Liver (tissue), 9 donors: ENCODE measurements around the gene LRP3. TPM values are rescaled to one million over a fixed set of nuclear protein-coding genes. Genes with fewer than 3 reads are reported as not detected.

ENCODE experiments used
- DNase-seq: peaks from one replicate; pipeline ENCODE4 v3.0.0-alpha.2; 2017; ENCODE audit warnings: low spot score
- H3K27ac ChIP-seq, 2 donors: one replicate each; pipeline ENCODE4 v1.7.0; 2013; ENCODE audit warnings: inconsistent platforms in 2 of 2, low read length in 2 of 2, control low read depth in 1 of 2, low read depth in 1 of 2, mild to moderate bottlenecking in 1 of 2
- H3K27me3 ChIP-seq, 4 donors: one replicate each; pipeline versions ENCODE4 v1.6.1 to v1.7.0; 2013; ENCODE audit warnings: low read length in 3 of 4, inconsistent platforms in 1 of 4, mild to moderate bottlenecking in 1 of 4, moderate library complexity in 1 of 4; ENCODE audit not compliant: control insufficient read depth in 4 of 4, insufficient read depth in 4 of 4
- H3K36me3 ChIP-seq, 4 donors: one replicate each; pipeline versions ENCODE4 v1.6.1 to v1.7.0; 2013; ENCODE audit warnings: low read length in 3 of 4, mild to moderate bottlenecking in 3 of 4, low read depth in 1 of 4, moderate library complexity in 1 of 4; ENCODE audit not compliant: control insufficient read depth in 4 of 4, insufficient read depth in 3 of 4
- H3K4me1 ChIP-seq, 4 donors: one replicate each; pipeline versions ENCODE4 v1.6.1 to v1.7.0; 2013; ENCODE audit warnings: low read length in 3 of 4, mild to moderate bottlenecking in 3 of 4, moderate library complexity in 1 of 4; ENCODE audit not compliant: control insufficient read depth in 4 of 4, insufficient read depth in 4 of 4
- H3K4me3 ChIP-seq, 3 donors: one replicate each; pipeline versions ENCODE4 v1.6.1 to v1.7.0; 2013; ENCODE audit warnings: low read length in 3 of 3, control low read depth in 1 of 3, low read depth in 1 of 3, mild to moderate bottlenecking in 1 of 3
- H3K9ac ChIP-seq, 2 donors: one replicate each; pipeline ENCODE4 v1.7.0; 2013; ENCODE audit warnings: low read length in 2 of 2, mild to moderate bottlenecking in 2 of 2, moderate library complexity in 2 of 2, control low read depth in 1 of 2, low read depth in 1 of 2
- H3K9me3 ChIP-seq, 4 donors: one replicate each; pipeline versions ENCODE4 v1.6.1 to v1.7.0; 2013; ENCODE audit warnings: low read length in 3 of 4; ENCODE audit not compliant: control insufficient read depth in 4 of 4
- EGR1 ChIP-seq, 2 donors: IDR thresholded peaks; 2 replicates each; pipeline ENCODE4 v1.6.1; 2016 to 2018; ENCODE audit warnings: antibody characterized with exemption in 2 of 2, low read depth in 2 of 2
- FOXA1 ChIP-seq: IDR thresholded peaks from 2 replicates; pipeline ENCODE4 v1.6.1; 2016; ENCODE audit warnings: antibody characterized with exemption
- FOXA2 ChIP-seq: IDR thresholded peaks from 2 replicates; pipeline ENCODE4 v1.6.1; 2016; ENCODE audit warnings: antibody characterized with exemption
- GABPA ChIP-seq, 2 donors: IDR thresholded peaks in 1 of 2; conservative IDR thresholded peaks in 1 of 2; 2 replicates each; pipeline ENCODE4 v1.6.1; 2016; ENCODE audit warnings: antibody characterized with exemption in 2 of 2, mild to moderate bottlenecking in 1 of 2, moderate library complexity in 1 of 2
- HNF4A ChIP-seq, 2 donors: conservative IDR thresholded peaks; 2 replicates each; pipeline ENCODE4 v1.6.1; 2016; ENCODE audit warnings: antibody characterized with exemption in 2 of 2, mild to moderate bottlenecking in 2 of 2
- HNF4G ChIP-seq: IDR thresholded peaks from 2 replicates; pipeline ENCODE4 v1.6.1; 2016; ENCODE audit warnings: antibody characterized with exemption
- JUND ChIP-seq, 2 donors: IDR thresholded peaks; 2 replicates each; pipeline ENCODE4 v1.6.1; 2016; ENCODE audit warnings: antibody characterized with exemption in 2 of 2
- NR2F2 ChIP-seq: IDR thresholded peaks from 2 replicates; pipeline ENCODE4 v1.6.1; 2016; ENCODE audit warnings: antibody characterized with exemption
- RAD21 ChIP-seq, 2 donors: IDR thresholded peaks; 2 replicates each; pipeline ENCODE4 v1.6.1; 2016; ENCODE audit warnings: antibody characterized with exemption in 2 of 2, mild to moderate bottlenecking in 2 of 2
- RXRA ChIP-seq, 2 donors: IDR thresholded peaks; 2 replicates each; pipeline ENCODE4 v1.6.1; 2017 to 2018; ENCODE audit warnings: antibody characterized with exemption in 2 of 2, mild to moderate bottlenecking in 1 of 2
- SP1 ChIP-seq: IDR thresholded peaks from 2 replicates; pipeline ENCODE4 v1.6.1; 2018; ENCODE audit warnings: antibody characterized with exemption, mild to moderate bottlenecking
- TAF1 ChIP-seq: conservative IDR thresholded peaks from 2 replicates; pipeline ENCODE4 v1.6.1; 2016; ENCODE audit warnings: antibody characterized with exemption, mild to moderate bottlenecking
- YY1 ChIP-seq: IDR thresholded peaks from 2 replicates; pipeline ENCODE4 v1.6.1; 2016; ENCODE audit warnings: antibody characterized with exemption, mild to moderate bottlenecking
- WGBS: extraction: QIAGEN DNeasy Blood & Tissue Kit; methylation state at CpG from one replicate; pipeline ENCODE4 v1.1.7; 2013; 5-methylcytosine and 5-hydroxymethylcytosine counted together
- polyA plus RNA-seq, 2 donors: library from polyadenylated mRNA; stranded (reverse) in 1 of 2; unstranded in 1 of 2; fragments of 200-250 nt in 1 of 2; fragments of >200 nt in 1 of 2; fragmentation: Nextera tagmentation in 1 of 2; extraction: Ambion mirVana in 1 of 2; gene quantifications; one replicate each; pipeline versions ENCODE4 v1.2.1 to v1.2.3, GENCODE V29; 2013 to 2015
- total RNA-seq, 2 donors: library from RNA; depleted of rRNA; stranded (reverse); fragments of >200 nt; gene quantifications; one replicate each; pipeline ENCODE4 v1.2.3, GENCODE V29; 2014
- TF ChIP-seq, protein P1 (sequence below): IDR thresholded peaks from 2 replicates; pipeline ENCODE4 v1.6.1; 2016; ENCODE audit warnings: antibody characterized with exemption
- TF ChIP-seq, protein P2 (sequence below): IDR thresholded peaks from 2 replicates; pipeline ENCODE4 v1.6.1; 2016; ENCODE audit warnings: antibody characterized with exemption, mild to moderate bottlenecking
- TF ChIP-seq, protein P3 (sequence below): IDR thresholded peaks from 2 replicates; pipeline ENCODE4 v1.6.1; 2016; ENCODE audit warnings: antibody characterized with exemption
- TF ChIP-seq, protein P4 (sequence below): fragments of 150-350 bp; IDR thresholded peaks from 2 replicates; pipeline ENCODE4 v1.5.1; 2017; ENCODE audit warnings: improper control_type of control experiment, low read depth, low read length; ENCODE audit not compliant: missing input control
- TF ChIP-seq, protein P5 (sequence below): IDR thresholded peaks from 2 replicates; pipeline ENCODE4 v1.6.1; 2016; ENCODE audit warnings: antibody characterized with exemption
- donor health status: healthy.
- donor health status: healthy.
- donor health status: healthy.
- donor health status: healthy.
- donor health status: healthy.

The LRP3 gene
- total and polyA plus RNA-seq, 4 donors: 2.5 to 42.3 (median 15.4) TPM

DNA sequence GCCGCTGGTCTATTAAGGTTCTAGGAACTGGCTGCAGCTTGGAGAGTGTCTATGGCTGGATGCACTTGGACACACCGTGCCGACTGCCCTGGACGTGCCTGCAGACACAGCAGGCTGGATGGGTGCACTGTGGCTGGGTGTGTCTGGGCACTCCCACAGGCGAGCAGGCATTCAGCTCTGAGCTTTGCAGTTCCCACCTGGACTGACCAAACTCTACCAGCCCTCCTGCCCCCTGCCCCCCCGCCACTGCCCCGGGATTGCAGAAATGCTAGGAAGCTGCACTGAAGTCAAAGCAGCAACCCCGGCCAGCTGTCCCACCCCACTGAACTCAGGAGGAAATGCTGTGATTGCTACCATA, 7.0 kb upstream of the LRP3 start:
- WGBS: 69% methylated on average over 8 of the region's 8 CpGs
- no peaks in the 10 kb centered on the region for H3K9me3 ChIP-seq
- no peak overlapping the region for H3K9ac ChIP-seq
- H3K4me3 ChIP-seq: no peak overlapping the region
- no peak overlapping the region for H3K27ac ChIP-seq
- no peaks in the 10 kb centered on the region for H3K36me3 ChIP-seq
- TF ChIP-seq, protein P1, sequence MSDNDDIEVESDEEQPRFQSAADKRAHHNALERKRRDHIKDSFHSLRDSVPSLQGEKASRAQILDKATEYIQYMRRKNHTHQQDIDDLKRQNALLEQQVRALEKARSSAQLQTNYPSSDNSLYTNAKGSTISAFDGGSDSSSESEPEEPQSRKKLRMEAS: no peak
- TF ChIP-seq HNF4G (no peak), RXRA (IDR thresholded peaks at IDR 0.05) (no peak), RAD21 (IDR thresholded peaks at IDR 0.05) (no peak), FOXA1 (no peak), GABPA (IDR thresholded peaks at IDR 0.05 in 1 of 2, conservative IDR thresholded peaks at IDR 0.05 in 1 of 2) (no peak), TAF1 (no peak), FOXA2 (no peak), SP1 (no peak), HNF4A (conservative IDR thresholded peaks at IDR 0.05) (no peak), JUND (IDR thresholded peaks at IDR 0.05) (no peak), YY1 (no peak), NR2F2 (no peak), EGR1 (IDR thresholded peaks at IDR 0.05; ENCODE audit: low read depth in 2 of 2) (no peak)
- TF ChIP-seq, protein P2, sequence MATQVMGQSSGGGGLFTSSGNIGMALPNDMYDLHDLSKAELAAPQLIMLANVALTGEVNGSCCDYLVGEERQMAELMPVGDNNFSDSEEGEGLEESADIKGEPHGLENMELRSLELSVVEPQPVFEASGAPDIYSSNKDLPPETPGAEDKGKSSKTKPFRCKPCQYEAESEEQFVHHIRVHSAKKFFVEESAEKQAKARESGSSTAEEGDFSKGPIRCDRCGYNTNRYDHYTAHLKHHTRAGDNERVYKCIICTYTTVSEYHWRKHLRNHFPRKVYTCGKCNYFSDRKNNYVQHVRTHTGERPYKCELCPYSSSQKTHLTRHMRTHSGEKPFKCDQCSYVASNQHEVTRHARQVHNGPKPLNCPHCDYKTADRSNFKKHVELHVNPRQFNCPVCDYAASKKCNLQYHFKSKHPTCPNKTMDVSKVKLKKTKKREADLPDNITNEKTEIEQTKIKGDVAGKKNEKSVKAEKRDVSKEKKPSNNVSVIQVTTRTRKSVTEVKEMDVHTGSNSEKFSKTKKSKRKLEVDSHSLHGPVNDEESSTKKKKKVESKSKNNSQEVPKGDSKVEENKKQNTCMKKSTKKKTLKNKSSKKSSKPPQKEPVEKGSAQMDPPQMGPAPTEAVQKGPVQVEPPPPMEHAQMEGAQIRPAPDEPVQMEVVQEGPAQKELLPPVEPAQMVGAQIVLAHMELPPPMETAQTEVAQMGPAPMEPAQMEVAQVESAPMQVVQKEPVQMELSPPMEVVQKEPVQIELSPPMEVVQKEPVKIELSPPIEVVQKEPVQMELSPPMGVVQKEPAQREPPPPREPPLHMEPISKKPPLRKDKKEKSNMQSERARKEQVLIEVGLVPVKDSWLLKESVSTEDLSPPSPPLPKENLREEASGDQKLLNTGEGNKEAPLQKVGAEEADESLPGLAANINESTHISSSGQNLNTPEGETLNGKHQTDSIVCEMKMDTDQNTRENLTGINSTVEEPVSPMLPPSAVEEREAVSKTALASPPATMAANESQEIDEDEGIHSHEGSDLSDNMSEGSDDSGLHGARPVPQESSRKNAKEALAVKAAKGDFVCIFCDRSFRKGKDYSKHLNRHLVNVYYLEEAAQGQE: no peak
- TF ChIP-seq, protein P3, sequence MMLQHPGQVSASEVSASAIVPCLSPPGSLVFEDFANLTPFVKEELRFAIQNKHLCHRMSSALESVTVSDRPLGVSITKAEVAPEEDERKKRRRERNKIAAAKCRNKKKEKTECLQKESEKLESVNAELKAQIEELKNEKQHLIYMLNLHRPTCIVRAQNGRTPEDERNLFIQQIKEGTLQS: no peak
- TF ChIP-seq, protein P4, sequence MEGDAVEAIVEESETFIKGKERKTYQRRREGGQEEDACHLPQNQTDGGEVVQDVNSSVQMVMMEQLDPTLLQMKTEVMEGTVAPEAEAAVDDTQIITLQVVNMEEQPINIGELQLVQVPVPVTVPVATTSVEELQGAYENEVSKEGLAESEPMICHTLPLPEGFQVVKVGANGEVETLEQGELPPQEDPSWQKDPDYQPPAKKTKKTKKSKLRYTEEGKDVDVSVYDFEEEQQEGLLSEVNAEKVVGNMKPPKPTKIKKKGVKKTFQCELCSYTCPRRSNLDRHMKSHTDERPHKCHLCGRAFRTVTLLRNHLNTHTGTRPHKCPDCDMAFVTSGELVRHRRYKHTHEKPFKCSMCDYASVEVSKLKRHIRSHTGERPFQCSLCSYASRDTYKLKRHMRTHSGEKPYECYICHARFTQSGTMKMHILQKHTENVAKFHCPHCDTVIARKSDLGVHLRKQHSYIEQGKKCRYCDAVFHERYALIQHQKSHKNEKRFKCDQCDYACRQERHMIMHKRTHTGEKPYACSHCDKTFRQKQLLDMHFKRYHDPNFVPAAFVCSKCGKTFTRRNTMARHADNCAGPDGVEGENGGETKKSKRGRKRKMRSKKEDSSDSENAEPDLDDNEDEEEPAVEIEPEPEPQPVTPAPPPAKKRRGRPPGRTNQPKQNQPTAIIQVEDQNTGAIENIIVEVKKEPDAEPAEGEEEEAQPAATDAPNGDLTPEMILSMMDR: no peak
- TF ChIP-seq, protein P5, sequence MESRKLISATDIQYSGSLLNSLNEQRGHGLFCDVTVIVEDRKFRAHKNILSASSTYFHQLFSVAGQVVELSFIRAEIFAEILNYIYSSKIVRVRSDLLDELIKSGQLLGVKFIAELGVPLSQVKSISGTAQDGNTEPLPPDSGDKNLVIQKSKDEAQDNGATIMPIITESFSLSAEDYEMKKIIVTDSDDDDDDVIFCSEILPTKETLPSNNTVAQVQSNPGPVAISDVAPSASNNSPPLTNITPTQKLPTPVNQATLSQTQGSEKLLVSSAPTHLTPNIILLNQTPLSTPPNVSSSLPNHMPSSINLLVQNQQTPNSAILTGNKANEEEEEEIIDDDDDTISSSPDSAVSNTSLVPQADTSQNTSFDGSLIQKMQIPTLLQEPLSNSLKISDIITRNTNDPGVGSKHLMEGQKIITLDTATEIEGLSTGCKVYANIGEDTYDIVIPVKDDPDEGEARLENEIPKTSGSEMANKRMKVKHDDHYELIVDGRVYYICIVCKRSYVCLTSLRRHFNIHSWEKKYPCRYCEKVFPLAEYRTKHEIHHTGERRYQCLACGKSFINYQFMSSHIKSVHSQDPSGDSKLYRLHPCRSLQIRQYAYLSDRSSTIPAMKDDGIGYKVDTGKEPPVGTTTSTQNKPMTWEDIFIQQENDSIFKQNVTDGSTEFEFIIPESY: no peak
- H3K27me3 ChIP-seq: no peaks in the 10 kb centered on the region
- H3K4me1 ChIP-seq: no peaks in the 10 kb centered on the region
- no peak for DNase-seq
